ENCODE data around the gene PLCD1.

Gene PLCD1

DNA sequence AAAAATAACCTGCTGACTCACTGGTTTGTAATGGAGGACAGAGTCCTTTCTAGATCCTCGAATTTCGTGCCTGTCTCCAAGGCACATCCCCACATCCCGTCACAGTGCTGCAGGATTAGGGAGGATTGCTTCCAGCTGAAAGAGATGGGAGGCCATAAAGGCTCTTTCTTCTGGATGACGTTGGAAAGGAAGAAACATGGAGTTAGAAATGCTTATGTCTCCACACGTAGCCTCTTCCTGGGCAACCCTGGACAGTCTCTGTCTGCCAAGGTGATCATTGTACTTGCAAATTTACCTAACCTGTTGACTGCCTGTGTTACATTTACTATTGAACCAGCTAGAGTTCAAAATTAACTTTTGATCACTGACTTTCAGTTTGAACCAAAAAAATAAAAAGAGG is 66.4 kb downstream of the PLCD1 start:
- peak; percentile 68 for DNase-seq

- no peak for DNase-seq
Observed at GRCh38 chr3:37961622-37962431, 67.6 kb downstream of the PLCD1 start.

GRCh38 chr3:37957539-37957936 is 71.9 kb downstream of the PLCD1 start:
- no peak for DNase-seq

All from fibroblast of skin of back (primary cell).